Kidney (tissue), 14 donors: ENCODE data around the gene ECT2L. TPM values are rescaled to one million over a fixed set of nuclear protein-coding genes. Genes with fewer than 3 reads are reported as not detected.

Experiments used
- DNase-seq, 5 donors: peaks; one replicate each; pipeline ENCODE4 v3.0.0-alpha.2; 2013 to 2020
- FAIRE-seq: peaks from 2 replicates; lab custom pipeline; 2012; peaks lifted over from hg19 to GRCh38; lab: Jason Lieb, UNC
- H3K27ac ChIP-seq, 2 donors: one replicate each; pipeline ENCODE4 v1.7.0; 2013; ENCODE audit warnings: low read depth in 2 of 2, low read length in 2 of 2, inconsistent platforms in 1 of 2
- H3K27me3 ChIP-seq: one replicate; pipeline ENCODE4 v1.7.1; 2013; ENCODE audit warnings: low read length, inconsistent platforms; ENCODE audit not compliant: control insufficient read depth, insufficient read depth
- H3K36me3 ChIP-seq, 3 donors: one replicate each; pipeline versions ENCODE4 v1.7.0 to v1.7.1; 2013; ENCODE audit warnings: low read length in 3 of 3, control low read depth in 1 of 3, inconsistent platforms in 1 of 3; ENCODE audit not compliant: insufficient read depth in 3 of 3, control insufficient read depth in 2 of 3
- H3K4me1 ChIP-seq, 3 donors: one replicate each; pipeline versions ENCODE4 v1.7.0 to v1.7.1; 2013; ENCODE audit warnings: low read length in 3 of 3, inconsistent platforms in 1 of 3, low read depth in 1 of 3; ENCODE audit not compliant: control insufficient read depth in 2 of 3, insufficient read depth in 2 of 3
- H3K4me3 ChIP-seq, 3 donors: one replicate each; pipeline versions ENCODE4 v1.7.0 to v1.8.1; 2013; ENCODE audit warnings: low read length in 3 of 3, control low read depth in 1 of 3, inconsistent platforms in 1 of 3
- H3K9ac ChIP-seq, 3 donors: one replicate each; pipeline versions ENCODE4 v1.7.0 to v1.7.1; 2013; ENCODE audit warnings: low read length in 3 of 3, control low read depth in 1 of 3, inconsistent platforms in 1 of 3
- H3K9me3 ChIP-seq, 3 donors: one replicate each; pipeline versions ENCODE4 v1.7.0 to v1.7.1; 2013; ENCODE audit warnings: low read length in 3 of 3, control low read depth in 1 of 3, inconsistent platforms in 1 of 3; ENCODE audit not compliant: control insufficient read depth in 2 of 3, insufficient read depth in 1 of 3
- intact Hi-C: fragments of 100-400 bp; cut with DNase I; formaldehyde crosslinking; loops from one replicate; pipeline ENCODE4 v1.11.1; 2022
- polyA plus RNA-seq: library from polyadenylated mRNA; stranded (reverse); fragments of 350-450 nt; fragmentation: Illumina TruSeq; extraction: RNeasy Lipid Tissue Mini Kit (QIAGEN cat#74804); gene quantifications from one replicate; pipeline ENCODE4 v1.2.3, GENCODE V29; 2014; ENCODE audit warnings: low read depth, low replicate concordance; ENCODE audit not compliant: insufficient read depth
- total RNA-seq: library from RNA; stranded (reverse); fragmentation: NEBNext Ultra II Directional; extraction: Animal tissue kit (Norgen Biotek cat#: 25700); gene quantifications from one replicate; pipeline ENCODE4 v1.2.1, GENCODE V29; 2021
- TF ChIP-seq, protein P1 (sequence below): IDR thresholded peaks from 3 replicates; pipeline ENCODE4 v1.5.1; 2012; ENCODE audit warnings: mild to moderate bottlenecking, moderate library complexity, borderline replicate concordance; ENCODE audit not compliant: insufficient read depth; ENCODE audit errors: extremely low read depth
- donor health status: control.
- donor health status: control.
- donor health status: control.
- donor health status: control.
- donor health status: control.
- donor health status: DM: yes; HTN: yes; CAD: no.
- donor health status: Normal renal cell carcinoma (clear cell type).

The ECT2L gene
- total and polyA plus RNA-seq, 2 donors from 2014 or later: 0.13 TPM; not detected in 1

DNA sequence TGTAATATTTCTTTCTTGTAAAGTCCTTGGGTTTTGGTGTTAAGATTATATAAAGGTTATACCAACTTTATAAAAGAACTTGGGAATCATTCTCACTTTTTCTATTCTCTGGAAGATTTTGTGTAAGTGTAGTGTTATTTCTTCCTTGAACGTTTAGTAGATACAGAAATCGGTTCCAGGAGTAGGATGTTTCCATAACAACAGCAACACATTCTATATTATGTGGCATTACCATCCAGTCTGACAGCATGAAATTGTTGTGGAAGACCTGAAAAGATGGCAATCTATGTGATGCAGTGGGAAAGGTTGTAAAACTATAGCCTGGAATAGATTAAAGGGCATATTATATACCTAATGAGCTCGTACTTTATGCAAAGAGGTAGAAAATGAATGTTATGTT, 13.8 kb downstream of the ECT2L start:
- intact Hi-C loops: loop anchor here (10.0 kb wide), 1 partner anchor 555 kb away; no protein-coding TSS in a partner anchor
- Histone ChIP-seq H3K27me3 (no peaks in the 10 kb centered on the region), H3K36me3 (no peaks in the 10 kb centered on the region), H3K4me1 (no peaks in the 10 kb centered on the region), H3K4me3 (no peak overlapping the region), H3K9me3 (no peaks in the 10 kb centered on the region), H3K9ac (no peak overlapping the region), H3K27ac (no peak overlapping the region)
- TF ChIP-seq, protein P1, sequence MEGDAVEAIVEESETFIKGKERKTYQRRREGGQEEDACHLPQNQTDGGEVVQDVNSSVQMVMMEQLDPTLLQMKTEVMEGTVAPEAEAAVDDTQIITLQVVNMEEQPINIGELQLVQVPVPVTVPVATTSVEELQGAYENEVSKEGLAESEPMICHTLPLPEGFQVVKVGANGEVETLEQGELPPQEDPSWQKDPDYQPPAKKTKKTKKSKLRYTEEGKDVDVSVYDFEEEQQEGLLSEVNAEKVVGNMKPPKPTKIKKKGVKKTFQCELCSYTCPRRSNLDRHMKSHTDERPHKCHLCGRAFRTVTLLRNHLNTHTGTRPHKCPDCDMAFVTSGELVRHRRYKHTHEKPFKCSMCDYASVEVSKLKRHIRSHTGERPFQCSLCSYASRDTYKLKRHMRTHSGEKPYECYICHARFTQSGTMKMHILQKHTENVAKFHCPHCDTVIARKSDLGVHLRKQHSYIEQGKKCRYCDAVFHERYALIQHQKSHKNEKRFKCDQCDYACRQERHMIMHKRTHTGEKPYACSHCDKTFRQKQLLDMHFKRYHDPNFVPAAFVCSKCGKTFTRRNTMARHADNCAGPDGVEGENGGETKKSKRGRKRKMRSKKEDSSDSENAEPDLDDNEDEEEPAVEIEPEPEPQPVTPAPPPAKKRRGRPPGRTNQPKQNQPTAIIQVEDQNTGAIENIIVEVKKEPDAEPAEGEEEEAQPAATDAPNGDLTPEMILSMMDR: no peak
- FAIRE-seq: no peak
- no peak for DNase-seq

DNA sequence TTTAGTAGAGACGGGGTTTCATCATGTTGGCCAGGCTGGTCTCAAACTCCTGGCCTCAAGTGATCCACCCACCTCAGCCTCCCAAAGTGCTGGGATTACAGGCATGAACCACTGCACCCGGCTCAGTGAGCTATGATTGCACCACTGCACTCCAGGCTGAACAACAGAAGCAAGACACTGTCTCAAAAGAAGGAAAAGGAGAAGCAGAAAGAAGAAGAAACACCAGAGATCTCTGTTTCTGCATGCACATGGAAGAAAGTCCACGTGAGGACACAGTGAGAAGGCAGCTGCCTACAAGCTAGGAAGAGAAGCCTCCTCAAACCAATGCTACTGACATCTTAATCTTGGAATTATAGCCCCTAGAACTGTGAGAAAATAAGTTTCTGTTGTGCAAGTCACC, 16.0 kb downstream of the ECT2L start:
- TF ChIP-seq, protein P1: no peak
- DNase-seq (no peak), FAIRE-seq (no peak)
- no peak overlapping the region for H3K9ac ChIP-seq
- H3K4me1 ChIP-seq: no peaks in the 10 kb centered on the region
- intact Hi-C loops: loop anchor here (10.0 kb wide), 1 partner anchor 553 kb away; no protein-coding TSS in a partner anchor
- no peak overlapping the region for H3K4me3 ChIP-seq
- H3K27me3 ChIP-seq: no peaks in the 10 kb centered on the region
- no peaks in the 10 kb centered on the region for H3K36me3 ChIP-seq
- H3K9me3 ChIP-seq: no peaks in the 10 kb centered on the region
- no peak overlapping the region for H3K27ac ChIP-seq

DNA sequence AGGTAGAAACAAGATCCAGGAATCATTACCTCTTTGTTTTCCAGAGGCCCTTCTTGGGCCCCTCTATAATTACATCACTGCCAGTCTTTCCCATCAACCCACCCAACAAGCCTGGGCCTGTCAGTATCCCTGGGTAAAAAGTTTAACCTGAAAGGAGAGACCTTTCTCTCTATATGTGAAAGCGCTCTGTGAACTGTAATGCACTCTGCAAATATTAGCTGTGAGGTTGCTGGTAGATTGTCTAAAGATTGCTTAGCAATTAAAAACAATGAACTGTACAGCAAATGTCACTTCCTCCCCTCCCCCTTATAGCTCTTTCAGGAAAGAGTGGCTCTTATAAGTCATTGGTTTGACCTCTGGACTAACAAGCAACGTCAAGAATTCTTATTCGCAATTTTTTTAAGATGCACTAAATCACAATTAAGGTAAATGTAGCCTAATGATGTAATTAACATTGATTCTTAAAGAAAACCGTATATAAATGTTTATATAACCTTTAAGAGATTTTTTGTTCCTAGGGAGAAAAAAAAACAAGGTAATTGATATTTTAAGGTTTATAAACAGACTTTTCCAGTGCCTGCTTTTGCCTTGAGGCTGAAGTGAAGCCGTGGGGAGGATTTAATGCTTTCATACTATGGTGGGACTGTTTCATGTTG, 18.4 kb downstream of the ECT2L start:
- no peak overlapping the region for H3K9ac ChIP-seq
- peaks cover 0 to 5% (median 0%) of the 10 kb centered on the region in 3 donors for H3K4me1 ChIP-seq
- DNase-seq: peak in 2 of 5 donors; percentile 24 to 37
- H3K27me3 ChIP-seq: no peaks in the 10 kb centered on the region
- TF ChIP-seq, protein P1: no peak
- no peak overlapping the region for H3K4me3 ChIP-seq
- no peak for FAIRE-seq
- intact Hi-C loops: loop anchor here (10.0 kb wide), 1 partner anchor 550 kb away; no protein-coding TSS in a partner anchor
- H3K27ac ChIP-seq: no peak overlapping the region
- H3K9me3 ChIP-seq: no peaks in the 10 kb centered on the region
- H3K36me3 ChIP-seq: no peaks in the 10 kb centered on the region
